Neural progenitor cell (in vitro differentiated cells): Measurements from ENCODE around the gene PGAP6. TPM values are rescaled to one million over a fixed set of nuclear protein-coding genes. Genes with fewer than 3 reads are reported as not detected.

ENCODE experiments used
- DNase-seq: peaks from one replicate; pipeline ENCODE4 v3.0.0-alpha.2; 2016; ENCODE audit warnings: low spot score
- H2AFZ ChIP-seq: fragments of 200-600 bp; sonication (generic); replicated peaks from 2 replicates; pipeline ENCODE4 v1.6.1; 2016; ENCODE audit warnings: antibody characterized with exemption
- H3F3A ChIP-seq: fragments of 200-600 bp; sonication (generic); 2 replicates; pipeline ENCODE4 v1.6.1; 2016; ENCODE audit warnings: antibody characterized with exemption, low read depth
- H3K27ac ChIP-seq: fragments of 200-600 bp; sonication (generic); 2 replicates; pipeline ENCODE4 v1.5.1; 2016; ENCODE audit warnings: mild to moderate bottlenecking
- H3K27me3 ChIP-seq: fragments of 200-600 bp; sonication (generic); 2 replicates; pipeline ENCODE4 v1.6.1; 2016; ENCODE audit warnings: mild to moderate bottlenecking, moderate library complexity
- H3K36me3 ChIP-seq: fragments of 200-600 bp; sonication (generic); 2 replicates; pipeline ENCODE4 v1.5.1; 2016
- H3K4me1 ChIP-seq: fragments of 200-600 bp; sonication (generic); 2 replicates; pipeline ENCODE4 v1.6.1; 2016; ENCODE audit warnings: mixed run types
- H3K4me2 ChIP-seq: fragments of 200-600 bp; sonication (generic); 2 replicates; pipeline ENCODE4 v1.6.1; 2016
- H3K4me3 ChIP-seq: fragments of 200-600 bp; sonication (generic); 2 replicates; pipeline ENCODE4 v1.5.1; 2016
- H3K79me2 ChIP-seq: fragments of 200-600 bp; sonication (generic); 2 replicates; pipeline ENCODE4 v1.6.1; 2016; ENCODE audit warnings: low read depth
- H3K9ac ChIP-seq: fragments of 200-600 bp; sonication (generic); 2 replicates; pipeline ENCODE4 v1.6.1; 2016
- H3K9me3 ChIP-seq: fragments of 200-600 bp; sonication (generic); 2 replicates; pipeline ENCODE4 v1.5.1; 2016; ENCODE audit warnings: low read depth
- H4K20me1 ChIP-seq: fragments of 200-600 bp; sonication (generic); 2 replicates; pipeline ENCODE4 v1.6.1; 2016; ENCODE audit warnings: low read depth
- H3K27ac Mint-ChIP-seq: 3 replicates; pipeline ENCODE4 v1.8.0; 2021; ENCODE audit warnings: mixed read lengths
- H3K27me3 Mint-ChIP-seq: 2 replicates; pipeline ENCODE4 v1.8.0; 2022; ENCODE audit warnings: low read depth, mild to moderate bottlenecking, inconsistent platforms, moderate library complexity, mixed read lengths; ENCODE audit not compliant: insufficient read depth
- H3K36me3 Mint-ChIP-seq: 3 replicates; pipeline ENCODE4 v1.8.0; 2021; ENCODE audit warnings: mixed read lengths
- H3K4me1 Mint-ChIP-seq: 3 replicates; pipeline ENCODE4 v1.8.0; 2021; ENCODE audit warnings: mixed read lengths
- H3K4me3 Mint-ChIP-seq: 3 replicates; pipeline ENCODE4 v1.8.0; 2021; ENCODE audit warnings: mild to moderate bottlenecking, moderate library complexity, mixed read lengths
- H3K9me3 Mint-ChIP-seq: 3 replicates; pipeline ENCODE4 v1.8.0; 2020; ENCODE audit warnings: mixed read lengths
- EZH2 ChIP-seq: fragments of 200-600 bp; sonication (generic); IDR thresholded peaks from 2 replicates; pipeline ENCODE4 v1.6.1; 2017; ENCODE audit warnings: antibody characterized with exemption, mild to moderate bottlenecking, moderate library complexity
- EZH2phosphoT487 ChIP-seq: fragments of 200-600 bp; sonication (generic); IDR thresholded peaks from 2 replicates; pipeline ENCODE4 v1.6.1; 2017; ENCODE audit warnings: antibody characterized with exemption
- total RNA-seq: library from RNA; depleted of rRNA; stranded (reverse); fragments of >200 nt; gene quantifications from 2 replicates; pipeline ENCODE4 v1.2.3, GENCODE V29; 2015; ENCODE audit warnings: low replicate concordance
- TF ChIP-seq, protein P1 (sequence below): fragments of 200-600 bp; sonication (generic); IDR thresholded peaks from 2 replicates; pipeline ENCODE4 v1.5.1; 2017; ENCODE audit warnings: antibody characterized with exemption, mild to moderate bottlenecking

Gene PGAP6
- total RNA-seq, 1 donor from 2014 or later = 16.7 TPM

DNA sequence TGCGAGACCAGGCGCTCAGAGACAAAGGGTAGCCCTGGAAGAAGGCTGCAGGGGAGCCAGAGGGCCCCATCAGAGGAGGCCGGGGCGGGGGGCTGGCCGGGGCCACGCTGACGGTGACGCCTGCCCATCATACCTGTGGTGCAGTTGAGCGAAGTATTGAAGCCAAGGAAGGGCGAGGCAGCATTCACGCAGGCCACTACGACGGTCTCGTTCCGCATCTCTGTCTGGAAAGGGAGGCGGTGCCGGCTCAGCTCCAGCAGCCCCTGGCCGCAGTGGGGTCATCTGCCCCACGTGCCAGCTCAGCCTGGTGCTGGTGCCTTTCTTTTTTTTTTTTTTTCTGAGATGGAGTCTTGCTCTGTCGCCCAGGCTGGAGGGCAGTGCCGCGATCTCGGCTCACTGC, 6.6 kb downstream of the PGAP6 start:
- H3K27ac Mint-ChIP-seq = no peak overlapping the region
- no peaks in the 10 kb centered on the region for H3K36me3 ChIP-seq
- peaks cover 4% of the 10 kb centered on the region for H3K27me3 Mint-ChIP-seq
- peaks cover 12% of the 10 kb centered on the region for H3K4me1 Mint-ChIP-seq
- H3K4me1 ChIP-seq = peaks cover 10% of the 10 kb centered on the region
- H3K4me2 ChIP-seq = no peak overlapping the region
- no peak overlapping the region for H3K4me3 ChIP-seq
- no peak overlapping the region for H3K27ac ChIP-seq
- peaks cover 5% of the 10 kb centered on the region for H3F3A ChIP-seq
- no peaks in the 10 kb centered on the region for H3K27me3 ChIP-seq
- no peaks in the 10 kb centered on the region for H3K9me3 Mint-ChIP-seq
- peaks cover 22% of the 10 kb centered on the region for H4K20me1 ChIP-seq
- no peak for DNase-seq
- no peaks in the 10 kb centered on the region for H3K9me3 ChIP-seq
- H3K79me2 ChIP-seq = peaks cover 16% of the 10 kb centered on the region
- H2AFZ ChIP-seq = no peak overlapping the region
- H3K36me3 Mint-ChIP-seq = peaks cover 2% of the 10 kb centered on the region
- H3K4me3 Mint-ChIP-seq = no peak overlapping the region
- no peak for TF ChIP-seq EZH2phosphoT487
- TF ChIP-seq, protein P1, sequence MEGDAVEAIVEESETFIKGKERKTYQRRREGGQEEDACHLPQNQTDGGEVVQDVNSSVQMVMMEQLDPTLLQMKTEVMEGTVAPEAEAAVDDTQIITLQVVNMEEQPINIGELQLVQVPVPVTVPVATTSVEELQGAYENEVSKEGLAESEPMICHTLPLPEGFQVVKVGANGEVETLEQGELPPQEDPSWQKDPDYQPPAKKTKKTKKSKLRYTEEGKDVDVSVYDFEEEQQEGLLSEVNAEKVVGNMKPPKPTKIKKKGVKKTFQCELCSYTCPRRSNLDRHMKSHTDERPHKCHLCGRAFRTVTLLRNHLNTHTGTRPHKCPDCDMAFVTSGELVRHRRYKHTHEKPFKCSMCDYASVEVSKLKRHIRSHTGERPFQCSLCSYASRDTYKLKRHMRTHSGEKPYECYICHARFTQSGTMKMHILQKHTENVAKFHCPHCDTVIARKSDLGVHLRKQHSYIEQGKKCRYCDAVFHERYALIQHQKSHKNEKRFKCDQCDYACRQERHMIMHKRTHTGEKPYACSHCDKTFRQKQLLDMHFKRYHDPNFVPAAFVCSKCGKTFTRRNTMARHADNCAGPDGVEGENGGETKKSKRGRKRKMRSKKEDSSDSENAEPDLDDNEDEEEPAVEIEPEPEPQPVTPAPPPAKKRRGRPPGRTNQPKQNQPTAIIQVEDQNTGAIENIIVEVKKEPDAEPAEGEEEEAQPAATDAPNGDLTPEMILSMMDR = no peak
- TF ChIP-seq EZH2 = no peak
- H3K9ac ChIP-seq = no peak overlapping the region

DNA sequence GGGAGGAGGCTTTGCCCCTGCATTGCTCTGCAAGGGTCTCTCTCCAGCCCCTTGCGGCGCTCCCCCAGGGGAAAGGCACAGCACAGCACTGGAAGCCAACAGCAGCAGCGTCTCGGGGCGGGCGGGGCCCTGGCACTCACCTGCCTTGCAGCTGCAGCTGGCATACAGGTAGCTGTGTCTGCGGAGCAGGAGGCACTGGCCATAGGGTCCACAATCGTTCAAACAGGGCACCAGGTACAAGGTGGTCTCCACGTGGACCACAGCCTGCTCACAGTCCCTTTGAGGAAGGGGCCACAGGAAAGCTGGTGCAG, 7.2 kb downstream of the PGAP6 start:
- H3K36me3 ChIP-seq = no peaks in the 10 kb centered on the region
- H4K20me1 ChIP-seq = peaks cover 20% of the 10 kb centered on the region
- H3F3A ChIP-seq = peaks cover 5% of the 10 kb centered on the region
- TF ChIP-seq EZH2 = no peak
- no peak for TF ChIP-seq EZH2phosphoT487
- TF ChIP-seq, protein P1 = no peak
- H3K4me1 ChIP-seq = peaks cover 10% of the 10 kb centered on the region
- no peak overlapping the region for H2AFZ ChIP-seq
- H3K27ac Mint-ChIP-seq = no peak overlapping the region
- no peak overlapping the region for H3K4me2 ChIP-seq
- H3K27me3 Mint-ChIP-seq = peaks cover 2% of the 10 kb centered on the region
- H3K9me3 Mint-ChIP-seq = no peaks in the 10 kb centered on the region
- no peak overlapping the region for H3K9ac ChIP-seq
- H3K9me3 ChIP-seq = no peaks in the 10 kb centered on the region
- H3K4me3 ChIP-seq = no peak overlapping the region
- H3K36me3 Mint-ChIP-seq = peaks cover 2% of the 10 kb centered on the region
- no peak for DNase-seq
- no peak overlapping the region for H3K27ac ChIP-seq
- peaks cover 10% of the 10 kb centered on the region for H3K79me2 ChIP-seq
- no peak overlapping the region for H3K4me3 Mint-ChIP-seq
- no peaks in the 10 kb centered on the region for H3K27me3 ChIP-seq
- H3K4me1 Mint-ChIP-seq = peaks cover 9% of the 10 kb centered on the region

DNA sequence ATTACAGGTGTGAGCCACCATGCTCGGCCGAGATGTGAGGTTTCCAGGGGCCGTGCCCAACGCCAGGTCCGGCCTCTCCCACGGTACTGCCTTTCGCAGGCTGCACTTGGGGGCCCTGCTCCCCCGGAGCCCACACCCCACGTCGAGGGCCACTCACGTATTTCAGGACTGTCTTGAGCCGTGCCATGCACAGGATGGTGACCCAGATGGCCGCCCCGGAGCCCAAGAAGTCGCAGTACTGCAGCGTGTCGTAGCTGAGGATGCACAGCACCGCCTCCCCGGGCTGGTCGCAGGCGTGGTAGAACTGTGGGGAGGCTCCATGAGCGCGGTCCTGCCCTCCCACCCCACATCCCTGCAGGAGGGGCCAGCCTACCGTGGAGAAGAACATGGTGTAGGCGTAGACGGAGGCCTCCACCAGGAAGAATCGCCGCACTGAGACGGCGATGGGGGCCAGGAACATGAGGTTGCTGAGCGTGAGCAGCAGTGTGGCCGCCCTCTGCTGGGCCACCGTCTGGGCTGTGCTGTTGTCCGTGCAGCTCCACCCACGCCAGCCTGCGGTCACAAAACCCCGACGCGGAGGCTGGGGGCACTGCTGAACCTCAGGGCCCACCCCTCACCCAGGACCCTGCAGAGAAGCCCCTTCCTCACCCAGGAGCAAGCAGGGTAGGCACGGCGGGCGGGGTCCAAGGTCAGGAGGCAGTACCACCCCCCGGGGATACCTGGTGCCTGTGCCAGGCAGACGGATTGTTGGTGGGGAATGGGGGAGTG, 7.7 kb downstream of the PGAP6 start:
- no peak for TF ChIP-seq EZH2
- no peak for TF ChIP-seq EZH2phosphoT487
- TF ChIP-seq, protein P1 = no peak
- Histone ChIP-seq H3K4me2 (no peak overlapping the region), H3K9me3 (no peaks in the 10 kb centered on the region), H3K27me3 (no peaks in the 10 kb centered on the region), H3K27ac (no peak overlapping the region), H3K79me2 (peaks cover 5% of the 10 kb centered on the region), H3K9ac (no peak overlapping the region), H3F3A (peaks cover 5% of the 10 kb centered on the region), H2AFZ (no peak overlapping the region), H4K20me1 (peaks cover 20% of the 10 kb centered on the region), H3K4me3 (no peak overlapping the region), H3K4me1 (peaks cover 6% of the 10 kb centered on the region), H3K36me3 (no peaks in the 10 kb centered on the region)
- Mint-ChIP-seq H3K27ac (no peak overlapping the region), H3K4me1 (peaks cover 9% of the 10 kb centered on the region), H3K27me3 (peaks cover 5% of the 10 kb centered on the region), H3K9me3 (no peaks in the 10 kb centered on the region), H3K36me3 (peaks cover 2% of the 10 kb centered on the region), H3K4me3 (no peak overlapping the region)
- DNase-seq = no peak
